Measurements from ENCODE around the gene RFX2. TPM values are rescaled to one million over a fixed set of nuclear protein-coding genes. Genes with fewer than 3 reads are reported as not detected.

Gene RFX2
- total and polyA plus RNA-seq, 10 of the 15 experiments (the other 5 are each of a cell fraction or from before 2014, with no cell fraction given): 3.2 to 9.8 (median 4.7) TPM

- Histone ChIP-seq H3K27ac (ENCODE audit: control insufficient read depth, insufficient read depth) (no peak overlapping the region), H3K4me1 (ENCODE audit: control insufficient read depth, insufficient read depth, low read length) (peaks cover 26% of the 10 kb centered on the region), H3K9ac (ENCODE audit: control insufficient read depth, insufficient read depth, low read length) (no peak overlapping the region), H3K36me3 (ENCODE audit: control insufficient read depth in 2 of 2, insufficient read depth in 2 of 2, low read length in 1 of 2) (peaks cover 3 to 8% of the 10 kb centered on the region in 2 experiments), H3K4me3 (no peak overlapping the region), H2AFZ (ENCODE audit: control insufficient read depth, low read depth, low read length) (no peak overlapping the region), H3K4me2 (ENCODE audit: control insufficient read depth, insufficient read depth) (no peak overlapping the region), H4K20me1 (ENCODE audit: control insufficient read depth, insufficient read depth) (peaks cover 39% of the 10 kb centered on the region), H3K79me2 (ENCODE audit: control insufficient read depth, insufficient read depth, low read length) (peaks cover 84% of the 10 kb centered on the region), H3K9me3 (replicated peaks; ENCODE audit: control insufficient read depth, insufficient read depth, low read length) (no peaks in the 10 kb centered on the region), H3K27me3 (replicated peaks in 1 of 2; ENCODE audit: control insufficient read depth in 2 of 2, insufficient read depth in 2 of 2, low read length in 1 of 2) (no peaks in the 10 kb centered on the region)
- POLR2A ChIA-PET: no interaction called here
- FAIRE-seq: no peak
- no TSS peak for BruUV-seq (replicated peaks)
- no peak for DNase-seq (ENCODE audit: low read depth, low spot score)
- SMC1A ChIA-PET (ENCODE audit: uncharacterized antibody, unreplicated experiment): no interaction called here
- RAD21 ChIA-PET (ENCODE audit: unreplicated experiment): no interaction called here
- CTCF ChIA-PET: interaction anchor here (0.7 kb wide), 1 partner anchor 22 kb away, joined by 4 read pairs; no protein-coding TSS in a partner anchor
- intact Hi-C loops (cut with micrococcal nuclease; ENCODE audit: unreplicated experiment): no loop called here
- in situ Hi-C loops (cut with MboI): no loop called here
- no peak for ATAC-seq
- WGBS (ENCODE audit: insufficient coverage, insufficient replicate concordance, low lambda C conversion rate, missing lambda C conversion rate): 87% methylated on average over 5 of the region's 5 CpGs
- TF ChIP-seq TBL1XR1 (IDR thresholded peaks at IDR 0.05; ENCODE audit: low read depth, low read length) (no peak), SIX5 (IDR thresholded peaks at IDR 0.05; ENCODE audit: low read depth, low read length, severe bottlenecking) (no peak), RUNX3 (IDR thresholded peaks at IDR 0.05; ENCODE audit: low read length) (no peak), MTA2 (IDR thresholded peaks at IDR 0.05; ENCODE audit: low read depth) (no peak), ZNF207 (IDR thresholded peaks at IDR 0.05; ENCODE audit: borderline replicate concordance) (no peak), SMAD5 (IDR thresholded peaks at IDR 0.05; ENCODE audit: low read depth) (no peak), ETV6 (conservative IDR thresholded peaks at IDR 0.05 in 1 of 2, IDR thresholded peaks at IDR 0.05 in 1 of 2; ENCODE audit: borderline replicate concordance in 1 of 2, low read depth in 1 of 2) (no peak), CBX5 (IDR thresholded peaks at IDR 0.05; ENCODE audit: low read depth) (no peak), DPF2 (IDR thresholded peaks at IDR 0.05) (no peak), ZNF24 (IDR thresholded peaks at IDR 0.05) (no peak), IRF4 (IDR thresholded peaks at IDR 0.05; ENCODE audit: low read depth, low read length) (no peak), HCFC1 (IDR thresholded peaks at IDR 0.05; ENCODE audit: low read length) (no peak), EED (IDR thresholded peaks at IDR 0.05; ENCODE audit: low read depth) (no peak), YBX1 (IDR thresholded peaks at IDR 0.05) (no peak)
These were observed 145.3 kb downstream of the RFX2 start for GRCh38 chr19:5964816-5965565.
